Lung (tissue), 12 donors: ENCODE results near the gene MEF2C. TPM values are rescaled to one million over a fixed set of nuclear protein-coding genes. Genes with fewer than 3 reads are reported as not detected.

Experiments used
- ATAC-seq: fragments of 200-7000 bp; cut with Tn5 transposase; one replicate; pipeline ENCODE4 v1.9.1; 2020; ENCODE audit warnings: moderate number of reproducible peaks; ENCODE audit not compliant: insufficient read depth, low FRiP score
- DNase-seq, 3 donors: peaks; one replicate each; pipeline ENCODE4 v3.0.0-alpha.2; 2013 to 2017
- H3K27ac ChIP-seq, 2 donors: one replicate each; pipeline ENCODE4 v1.5.1; 2013; ENCODE audit warnings: mild to moderate bottlenecking in 2 of 2, moderate library complexity in 2 of 2, control low read depth in 1 of 2, inconsistent platforms in 1 of 2, low read depth in 1 of 2, low read length in 1 of 2
- H3K27me3 ChIP-seq, 3 donors: one replicate each; pipeline ENCODE4 v1.5.1; 2013; ENCODE audit warnings: low read length in 2 of 3; ENCODE audit not compliant: control insufficient read depth in 3 of 3, insufficient read depth in 3 of 3
- H3K36me3 ChIP-seq, 4 donors: one replicate each; pipeline ENCODE4 v1.5.1; 2013; ENCODE audit warnings: low read length in 4 of 4, mild to moderate bottlenecking in 1 of 4, moderate library complexity in 1 of 4; ENCODE audit not compliant: control insufficient read depth in 4 of 4, insufficient read depth in 4 of 4
- H3K4me1 ChIP-seq, 5 donors: one replicate each; pipeline ENCODE4 v1.5.1; 2013; ENCODE audit warnings: low read length in 5 of 5, mild to moderate bottlenecking in 2 of 5, moderate library complexity in 1 of 5; ENCODE audit not compliant: control insufficient read depth in 5 of 5, insufficient read depth in 5 of 5
- H3K4me3 ChIP-seq: one replicate; pipeline ENCODE4 v1.5.1; 2013; ENCODE audit warnings: mild to moderate bottlenecking, control low read depth, moderate library complexity
- H3K9ac ChIP-seq, 2 donors: one replicate each; pipeline ENCODE4 v1.5.1; 2013; ENCODE audit warnings: low read length in 2 of 2, control low read depth in 1 of 2; ENCODE audit not compliant: insufficient read depth in 1 of 2
- H3K9me3 ChIP-seq, 4 donors: one replicate each; pipeline ENCODE4 v1.5.1; 2013; ENCODE audit warnings: low read length in 3 of 4, mild to moderate bottlenecking in 1 of 4, moderate library complexity in 1 of 4; ENCODE audit not compliant: control insufficient read depth in 4 of 4, insufficient read depth in 3 of 4
- CTCF ChIP-seq: IDR thresholded peaks from 2 replicates; pipeline ENCODE4 v1.5.1; 2012; ENCODE audit warnings: mild to moderate bottlenecking; ENCODE audit errors: control extremely low read depth, extremely low read depth
- WGBS, 2 donors: extraction: QIAGEN DNeasy Blood & Tissue Kit; methylation state at CpG; one replicate each; pipeline ENCODE4 v1.1.7; 2013; 5-methylcytosine and 5-hydroxymethylcytosine counted together
- polyA plus RNA-seq, 2 donors: library from polyadenylated mRNA; stranded (reverse); fragments of 200-250 nt; gene quantifications; one replicate each; pipeline ENCODE4 v1.2.1, GENCODE V29; 2013
- total RNA-seq, 2 donors: library from RNA; depleted of rRNA in 1 of 2; stranded (reverse); fragments of >200 nt in 1 of 2; gene quantifications; one replicate each; pipeline ENCODE4 v1.2.1, GENCODE V29; 2014 to 2021
- donor health status: control.
- donor health status: control.
- donor health status: Bipolar disorder and iron deficiency.
- donor health status: healthy.
- donor health status: DM: yes; HTN: yes; CAD: no.

The MEF2C gene
- total and polyA plus RNA-seq, 4 donors, result 9.1 to 138 (median 28.8) TPM

DNA sequence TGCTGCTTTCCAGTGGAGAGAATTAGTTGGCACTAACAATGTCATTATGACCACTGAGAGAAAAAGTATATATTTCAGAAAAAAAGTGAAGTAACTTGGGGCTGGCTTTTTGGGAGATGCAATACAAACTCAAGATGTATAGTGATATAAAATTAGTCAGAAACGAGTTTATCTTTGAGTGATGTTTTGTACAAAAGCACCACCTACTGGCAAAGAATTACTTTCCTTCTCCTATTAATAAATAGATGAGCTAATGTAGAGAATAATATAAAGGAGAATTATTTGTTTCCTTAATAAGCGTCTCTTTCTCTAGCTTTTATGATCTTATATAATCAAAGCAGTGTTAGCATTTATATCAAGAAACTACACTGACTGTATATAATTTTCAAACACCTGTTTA lies 158.8 kb downstream of the MEF2C start:
- DNase-seq (peak in 2 of 3 donors; percentile 22 to 42), ATAC-seq (no peak)
- Histone ChIP-seq H3K9me3 (no peaks in the 10 kb centered on the region), H3K4me1 (no peaks in the 10 kb centered on the region), H3K27ac (no peak overlapping the region), H3K4me3 (no peak overlapping the region), H3K27me3 (no peaks in the 10 kb centered on the region), H3K36me3 (peaks cover 0 to 13% (median 5%) of the 10 kb centered on the region in 4 donors), H3K9ac (no peak overlapping the region)
- no peak for TF ChIP-seq CTCF
- WGBS, 2 donors, result 60 to 67% methylated on average over 2 of the region's 2 CpGs

- no peak overlapping the region for H3K9ac ChIP-seq
Measured at GRCh38 chr5:88722546-88723073, 160.4 kb downstream of the MEF2C start.

GRCh38 chr5:88719434-88719833 lies 163.6 kb downstream of the MEF2C start:
- Histone ChIP-seq H3K9me3 (no peaks in the 10 kb centered on the region), H3K4me1 (no peaks in the 10 kb centered on the region), H3K4me3 (no peak overlapping the region), H3K27ac (no peak overlapping the region), H3K36me3 (peaks cover 0 to 12% (median 1%) of the 10 kb centered on the region in 4 donors), H3K9ac (no peak overlapping the region), H3K27me3 (no peaks in the 10 kb centered on the region)
- ATAC-seq (no peak), DNase-seq (no peak)
- 95% methylated on average over 3 of the region's 3 CpGs for WGBS, 2 donors
- no peak for TF ChIP-seq CTCF

More at GRCh38 chr5:88722546-88723073, 160.4 kb downstream of the MEF2C start:
- WGBS, 2 donors, result 92 to 93% methylated on average over 20 of the region's 20 CpGs
- no peak for DNase-seq
- no peak overlapping the region for H3K4me3 ChIP-seq
- ATAC-seq, result no peak
- no peaks in the 10 kb centered on the region for H3K27me3 ChIP-seq
- H3K4me1 ChIP-seq, result no peaks in the 10 kb centered on the region
- TF ChIP-seq CTCF, result no peak
- no peaks in the 10 kb centered on the region for H3K9me3 ChIP-seq
- no peak overlapping the region for H3K27ac ChIP-seq
- peaks cover 0 to 12% (median 4%) of the 10 kb centered on the region in 4 donors for H3K36me3 ChIP-seq

DNA sequence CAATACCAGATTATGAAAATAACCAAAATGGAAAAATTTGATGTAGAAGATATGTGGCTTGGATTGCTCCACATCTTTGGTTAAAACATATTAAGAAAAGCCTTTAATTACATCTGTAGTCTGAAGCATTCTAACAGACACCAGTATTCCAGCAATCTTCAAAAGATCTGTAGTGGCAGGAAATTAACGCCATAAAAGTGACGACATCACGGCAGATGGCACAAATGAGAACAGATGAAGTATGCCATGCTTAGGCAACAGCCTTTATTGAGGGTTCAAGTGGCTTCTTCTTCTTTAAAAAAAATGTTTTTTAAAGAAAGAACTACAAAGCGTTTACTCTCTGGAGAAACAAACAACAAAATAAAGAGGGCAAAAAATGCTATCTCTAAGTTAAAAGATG lies 164.2 kb downstream of the MEF2C start:
- TF ChIP-seq CTCF, result no peak
- no peaks in the 10 kb centered on the region for H3K4me1 ChIP-seq
- 48 to 82% methylated on average over 4 of the region's 4 CpGs for WGBS, 2 donors
- ATAC-seq (no peak), DNase-seq (no peak)
- H3K9me3 ChIP-seq, result no peaks in the 10 kb centered on the region
- peaks cover 0 to 12% (median 1%) of the 10 kb centered on the region in 4 donors for H3K36me3 ChIP-seq
- no peaks in the 10 kb centered on the region for H3K27me3 ChIP-seq
- no peak overlapping the region for H3K27ac ChIP-seq
- H3K4me3 ChIP-seq, result no peak overlapping the region
- no peak overlapping the region for H3K9ac ChIP-seq
